ENCODE measurements around the gene LMLN. TPM values are rescaled to one million over a fixed set of nuclear protein-coding genes. Genes with fewer than 3 reads are reported as not detected.
A peak's percentile ranks its signal among the peaks of the same experiment; 100 is the strongest.

The LMLN gene
- polyA plus RNA-seq, 3 donors = 0.41 to 1.3 (median 1.00) TPM

DNA sequence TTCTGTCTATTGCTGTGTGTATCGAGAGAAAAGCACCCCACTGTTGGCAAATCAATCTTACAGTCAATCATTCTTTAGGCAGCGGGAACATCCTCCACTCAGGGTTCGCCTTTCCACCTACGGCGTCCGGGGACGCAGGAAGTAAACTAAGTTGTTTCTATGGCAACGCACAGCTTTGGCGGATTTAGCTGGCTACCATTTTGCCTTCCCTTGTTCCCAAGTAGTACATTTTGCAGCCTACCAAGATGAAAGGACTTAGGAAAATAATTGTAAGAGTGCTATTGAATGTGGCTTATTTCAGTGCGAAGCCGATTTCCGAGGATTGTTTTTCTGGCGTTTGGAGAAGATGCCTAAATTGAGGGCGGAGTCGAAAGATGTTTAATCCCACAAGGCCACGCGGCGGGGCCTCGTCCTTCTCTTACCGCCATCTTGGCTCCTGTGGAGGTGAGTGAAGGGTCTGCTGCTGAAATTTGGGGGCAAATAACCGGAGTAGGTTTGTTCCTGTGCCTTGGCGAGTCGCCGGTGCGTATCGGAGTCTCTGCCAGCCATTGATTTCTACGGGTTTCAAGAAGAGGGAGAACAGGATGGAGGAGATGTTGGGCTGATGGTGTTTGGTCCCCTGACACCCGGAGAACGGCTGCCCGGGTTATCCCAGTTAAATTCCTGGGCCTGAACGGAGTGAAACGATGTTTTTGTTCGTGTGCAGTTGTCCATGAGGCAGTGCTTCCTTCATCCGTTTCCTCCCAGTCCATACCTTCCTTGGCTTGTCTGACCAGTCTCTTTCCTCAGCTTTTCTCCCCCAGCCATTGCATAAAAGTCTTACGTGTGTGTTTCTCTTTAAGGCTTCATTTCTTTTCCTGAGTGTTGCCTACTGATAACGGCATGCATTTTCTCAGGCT lies 10.0 kb upstream of the LMLN start, which contains the start of gene RPL35A:
Gene RPL35A, plus strand, starts transcription at position 413 of the 899 bp plus-strand sequence. CDS start 778 bp downstream, outside the sequence.
- Histone ChIP-seq H3K27ac (ENCODE audit: low read depth in 1 of 2, low read length in 2 of 2) (peak within 1 kb of the TSS; percentile 78 to 96), H3K9ac (ENCODE audit: insufficient read depth, low read length, poor library complexity, severe bottlenecking) (peak within 1 kb of the TSS; percentile 91), H3K27me3 (ENCODE audit: control insufficient read depth in 2 of 2, insufficient read depth in 2 of 2, low read length in 2 of 2) (no peaks in the 10 kb centered on the region), H2AFZ (ENCODE audit: insufficient read depth, low read depth, low read length, poor library complexity, severe bottlenecking) (peak within 1 kb of the TSS; percentile 77), H3K4me2 (replicated peaks; ENCODE audit: extremely low read depth, low read length, poor library complexity, severe bottlenecking) (peak within 1 kb of the TSS; percentile 76), H4K20me1 (ENCODE audit: insufficient read depth, low read length) (peaks cover 41% of the 10 kb centered on the region), H3K4me1 (ENCODE audit: control insufficient read depth in 1 of 2, insufficient read depth in 2 of 2, low read length in 2 of 2) (peaks cover 18 to 26% of the 10 kb centered on the region in 2 donors), H3K4me3 (replicated peaks in 1 of 3; ENCODE audit: low read depth in 2 of 3, low read length in 3 of 3) (peak within 1 kb of the TSS; percentile 82 to 98 (median 83)), H3K79me2 (ENCODE audit: insufficient read depth, low read length) (peaks cover 50% of the 10 kb centered on the region), H3K36me3 (replicated peaks in 1 of 2; ENCODE audit: control insufficient read depth in 1 of 2, insufficient read depth in 2 of 2, low read length in 2 of 2) (peaks cover 35 to 39% of the 10 kb centered on the region in 2 donors), H3K9me3 (replicated peaks in 1 of 2; ENCODE audit: control insufficient read depth in 1 of 2, insufficient read depth in 1 of 2, low read length in 2 of 2) (no peaks in the 10 kb centered on the region)
- Mint-ChIP-seq H3K4me3 (peak within 1 kb of the TSS; percentile 94 to 98), H3K27me3 (ENCODE audit: low read depth in 3 of 3) (peaks cover 0 to 5% (median 2%) of the 10 kb centered on the region in 3 donors), H3K9me3 (no peaks in the 10 kb centered on the region), H3K4me1 (peaks cover 28% of the 10 kb centered on the region), H3K36me3 (peaks cover 32 to 43% of the 10 kb centered on the region in 2 donors), H3K27ac (peak within 1 kb of the TSS; percentile 97 to 100 (median 99))
- peak; percentile 88 to 95 (median 92) for DNase-seq
- intact Hi-C loops (cut with micrococcal nuclease) = loop anchor here in 1 of 2 donors (1.0 kb wide), 1 partner anchor 10 kb away; the partner anchor contains the start of gene LMLN
- TF ChIP-seq CTCF (IDR thresholded peaks at IDR 0.05) = no peak
- WGBS (ENCODE audit: insufficient coverage) = 0% methylated on average over 20 of the region's 36 CpGs

GRCh38 chr3:197950677-197951061 lies 9.3 kb upstream of the LMLN start:
- intact Hi-C loops (cut with micrococcal nuclease) = loop anchor here in 1 of 2 donors (1.0 kb wide), 1 partner anchor 10 kb away; the partner anchor contains the start of gene LMLN
- no peak for TF ChIP-seq CTCF (IDR thresholded peaks at IDR 0.05)
- Mint-ChIP-seq H3K36me3 (peaks cover 36 to 50% of the 10 kb centered on the region in 2 donors), H3K27me3 (ENCODE audit: low read depth in 3 of 3) (peaks cover 0 to 5% (median 2%) of the 10 kb centered on the region in 3 donors), H3K4me1 (peaks cover 28% of the 10 kb centered on the region), H3K4me3 (peak overlapping the region; percentile 94 to 98), H3K9me3 (no peaks in the 10 kb centered on the region), H3K27ac (peak overlapping the region; percentile 97 to 100 (median 99))
- Histone ChIP-seq H3K9me3 (replicated peaks in 1 of 2; ENCODE audit: control insufficient read depth in 1 of 2, insufficient read depth in 1 of 2, low read length in 2 of 2) (no peaks in the 10 kb centered on the region), H3K36me3 (replicated peaks in 1 of 2; ENCODE audit: control insufficient read depth in 1 of 2, insufficient read depth in 2 of 2, low read length in 2 of 2) (peaks cover 41 to 45% of the 10 kb centered on the region in 2 donors), H3K27me3 (ENCODE audit: control insufficient read depth in 2 of 2, insufficient read depth in 2 of 2, low read length in 2 of 2) (no peaks in the 10 kb centered on the region), H4K20me1 (ENCODE audit: insufficient read depth, low read length) (peaks cover 47% of the 10 kb centered on the region), H3K4me1 (ENCODE audit: control insufficient read depth in 1 of 2, insufficient read depth in 2 of 2, low read length in 2 of 2) (peaks cover 18 to 26% of the 10 kb centered on the region in 2 donors), H3K9ac (ENCODE audit: insufficient read depth, low read length, poor library complexity, severe bottlenecking) (peak overlapping the region; percentile 91), H2AFZ (ENCODE audit: insufficient read depth, low read depth, low read length, poor library complexity, severe bottlenecking) (peak overlapping the region; percentile 77), H3K4me3 (replicated peaks in 1 of 3; ENCODE audit: low read depth in 2 of 3, low read length in 3 of 3) (peak overlapping the region; percentile 82 to 98 (median 83)), H3K79me2 (ENCODE audit: insufficient read depth, low read length) (peaks cover 53% of the 10 kb centered on the region), H3K27ac (ENCODE audit: low read depth in 1 of 2, low read length in 2 of 2) (peak overlapping the region; percentile 78 to 96), H3K4me2 (replicated peaks; ENCODE audit: extremely low read depth, low read length, poor library complexity, severe bottlenecking) (peak overlapping the region; percentile 76)
- DNase-seq = no peak
- WGBS (ENCODE audit: insufficient coverage) = 0% methylated on average over 8 of the region's 11 CpGs
